Putamen (tissue), 1 donor: ENCODE results near the gene CACNA1H.

Experiments
- DNase-seq: peaks from one replicate; pipeline ENCODE4 v3.0.0-alpha.2; 2016; ENCODE audit warnings: low spot score

The CACNA1H gene

DNA sequence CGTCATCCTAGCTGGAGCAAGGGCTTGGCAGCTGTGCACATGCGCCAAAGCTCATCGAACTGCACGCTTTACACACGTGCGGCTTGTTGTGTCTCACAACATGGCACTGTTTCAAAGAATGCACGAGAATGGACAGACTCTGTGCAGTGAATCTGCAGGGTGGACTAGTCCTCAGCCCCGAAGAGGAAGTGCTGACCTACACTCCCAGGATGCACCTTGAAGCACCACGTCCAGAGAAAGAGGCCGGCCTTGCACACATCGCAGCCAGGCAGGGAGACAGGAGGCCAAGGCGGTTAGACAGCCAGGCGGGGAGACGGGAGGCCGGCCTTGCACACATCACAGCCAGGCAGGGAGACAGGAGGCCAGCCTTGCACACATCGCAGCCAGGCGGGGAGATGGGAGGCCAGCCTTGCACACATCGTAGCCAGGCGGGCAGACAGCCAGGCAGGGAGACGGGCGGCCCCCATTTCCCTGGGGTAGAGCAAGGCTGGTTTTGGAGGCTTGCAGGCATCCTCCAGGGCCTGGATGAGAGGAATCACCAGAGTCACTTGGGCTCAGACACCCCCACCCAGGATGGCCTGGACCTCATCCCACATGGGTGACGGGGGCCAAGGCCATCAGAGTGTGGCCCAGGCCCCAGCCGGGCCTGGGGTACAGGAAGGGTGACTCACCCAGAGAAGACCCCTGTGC lies 9.0 kb upstream of the CACNA1H start:
- DNase-seq, result no peak

DNA sequence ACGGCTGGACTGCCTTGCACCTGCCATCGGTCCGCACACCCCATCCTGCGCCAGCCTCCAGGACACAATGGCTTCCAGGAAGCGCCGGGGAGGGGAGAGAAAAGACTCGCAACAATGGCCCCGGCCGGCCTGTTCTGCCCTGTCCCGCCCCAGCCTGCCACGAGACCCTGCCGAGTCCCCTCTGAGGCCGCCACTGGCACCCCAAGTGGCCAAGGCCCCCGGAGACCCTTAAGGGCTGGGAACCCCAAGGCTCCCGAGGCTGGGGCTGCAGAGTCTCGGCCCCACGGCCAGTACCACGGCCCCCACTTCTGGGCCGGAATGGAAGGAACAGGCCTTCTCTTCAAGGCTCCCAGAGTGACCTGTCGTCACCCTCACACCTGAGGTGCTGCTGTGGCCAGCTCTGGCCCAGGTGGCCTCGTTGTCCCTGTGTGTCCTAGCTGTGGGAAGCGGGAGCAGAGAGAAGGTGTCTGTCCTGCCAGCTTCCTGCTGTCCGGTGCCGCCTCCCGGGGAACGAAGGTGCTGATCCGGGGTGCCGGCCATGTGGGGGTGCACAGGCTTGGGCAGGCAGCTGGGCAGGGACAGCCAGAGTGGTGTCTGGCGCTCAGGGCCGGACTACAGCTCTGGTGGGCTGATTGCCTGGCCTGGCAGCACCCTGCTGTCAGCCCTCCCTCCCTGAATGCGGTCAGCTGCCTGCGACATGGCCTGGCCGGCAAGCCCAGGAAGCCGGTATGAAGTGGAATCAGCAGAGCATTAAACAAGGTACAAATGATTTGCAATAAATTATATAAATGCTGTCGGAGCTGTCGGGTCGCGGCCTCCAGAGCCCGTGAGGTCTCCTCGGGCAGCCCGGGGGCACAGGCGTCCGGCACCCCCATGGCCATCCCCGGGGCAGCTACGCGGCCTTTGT lies 8.2 kb upstream of the CACNA1H start:
- DNase-seq, result no peak

DNA sequence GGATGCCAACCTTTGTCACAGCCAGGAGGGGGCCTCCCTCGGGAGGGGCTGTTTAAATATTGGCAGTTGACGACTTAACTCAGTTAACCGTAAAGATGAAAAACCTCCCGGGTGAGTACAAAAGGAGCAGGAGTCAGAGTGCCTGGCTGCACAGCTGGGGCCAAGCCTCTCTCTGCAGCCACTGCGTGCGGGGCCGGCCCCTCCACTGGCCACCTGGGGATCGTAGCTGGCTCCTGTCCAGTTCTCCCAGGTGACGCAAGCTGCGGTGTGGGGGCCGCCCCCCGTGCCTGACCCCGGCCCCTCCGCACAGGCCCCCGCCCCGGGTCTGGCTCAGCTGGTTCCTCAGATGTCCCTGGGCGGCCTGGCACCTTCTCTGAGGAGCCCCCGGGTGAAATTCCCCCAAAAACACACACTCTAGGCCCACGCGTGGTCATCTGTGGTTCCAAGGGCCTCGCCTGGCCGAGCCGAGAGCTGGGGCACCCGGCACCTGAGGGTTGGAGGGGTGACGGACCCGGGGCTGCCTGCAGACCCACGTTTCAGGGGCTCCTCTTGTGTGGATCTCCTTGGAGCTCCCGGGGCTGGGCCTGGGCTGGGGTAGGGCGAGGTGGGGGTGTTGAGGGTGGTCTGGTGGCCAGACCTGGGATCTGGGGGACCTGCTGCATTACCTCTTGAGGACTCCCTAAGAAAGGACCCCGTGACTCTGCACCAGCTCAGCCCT lies 7.4 kb upstream of the CACNA1H start:
- no peak for DNase-seq

DNA sequence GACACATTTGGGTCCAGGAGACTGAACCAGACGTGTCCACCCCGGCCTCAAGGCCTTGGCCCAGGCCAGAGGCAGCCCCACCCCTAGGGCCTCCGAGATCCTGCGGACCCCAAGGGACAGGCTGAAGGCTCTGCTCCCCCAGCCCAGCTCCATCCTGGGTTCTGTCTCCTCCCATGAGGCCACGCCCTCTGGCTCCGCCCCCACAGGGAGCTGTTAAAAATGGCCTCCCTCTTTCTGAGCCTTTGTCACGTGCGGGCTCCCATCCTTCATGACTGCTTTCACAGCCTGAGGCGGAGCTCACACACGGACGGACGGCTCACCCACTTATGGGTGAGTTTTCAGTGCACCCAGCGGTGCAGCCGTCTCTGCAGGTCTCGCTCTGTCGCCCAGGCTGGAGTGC lies 6.5 kb upstream of the CACNA1H start:
- DNase-seq, result no peak

DNA sequence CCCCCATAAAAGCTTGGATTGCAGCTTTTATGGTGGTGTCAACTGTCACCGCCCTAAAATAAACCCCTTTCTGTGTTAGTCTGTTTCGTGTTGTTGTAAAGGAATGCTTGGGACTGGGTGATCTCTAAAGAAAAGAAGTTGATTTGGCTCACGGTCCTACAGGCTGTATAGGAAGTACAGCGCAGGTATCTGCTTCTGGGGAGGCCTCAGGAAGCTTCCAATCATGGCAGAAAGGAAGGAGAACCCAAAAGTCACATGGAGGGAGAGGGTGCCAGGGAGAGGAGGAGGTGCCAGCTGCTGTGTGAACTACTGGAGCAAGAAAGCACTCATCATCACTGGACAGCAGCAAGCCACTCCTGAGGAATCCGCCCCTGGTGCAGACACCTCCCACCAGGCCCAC lies 5.9 kb upstream of the CACNA1H start:
- DNase-seq, result no peak

DNA sequence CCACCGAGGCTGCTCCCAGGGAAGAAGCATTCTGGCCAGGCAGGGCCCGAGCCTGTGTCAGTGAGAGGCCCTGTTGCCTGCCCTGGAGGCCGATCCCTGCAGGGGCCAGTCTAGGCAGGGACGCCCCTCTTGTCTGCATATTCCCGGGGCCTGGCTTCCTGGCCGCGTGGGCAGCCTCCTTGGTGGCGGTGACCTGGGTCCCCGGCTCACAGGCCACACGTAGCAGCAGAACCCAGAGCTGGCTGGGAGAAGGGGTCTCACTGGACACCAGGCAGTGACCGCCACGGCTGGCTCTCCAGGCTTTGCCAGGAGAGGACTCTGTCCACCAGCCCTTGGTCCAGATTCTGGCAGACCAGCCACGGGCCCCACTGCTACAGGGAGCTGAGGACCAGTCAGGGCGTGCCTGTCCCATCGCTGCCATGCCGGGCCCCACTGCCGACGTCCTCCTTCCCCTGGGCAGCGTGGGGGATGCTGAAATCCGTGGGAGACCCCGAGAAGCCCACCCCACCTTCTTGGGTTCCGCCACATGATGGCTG lies 3.7 kb upstream of the CACNA1H start:
- no peak for DNase-seq

DNA sequence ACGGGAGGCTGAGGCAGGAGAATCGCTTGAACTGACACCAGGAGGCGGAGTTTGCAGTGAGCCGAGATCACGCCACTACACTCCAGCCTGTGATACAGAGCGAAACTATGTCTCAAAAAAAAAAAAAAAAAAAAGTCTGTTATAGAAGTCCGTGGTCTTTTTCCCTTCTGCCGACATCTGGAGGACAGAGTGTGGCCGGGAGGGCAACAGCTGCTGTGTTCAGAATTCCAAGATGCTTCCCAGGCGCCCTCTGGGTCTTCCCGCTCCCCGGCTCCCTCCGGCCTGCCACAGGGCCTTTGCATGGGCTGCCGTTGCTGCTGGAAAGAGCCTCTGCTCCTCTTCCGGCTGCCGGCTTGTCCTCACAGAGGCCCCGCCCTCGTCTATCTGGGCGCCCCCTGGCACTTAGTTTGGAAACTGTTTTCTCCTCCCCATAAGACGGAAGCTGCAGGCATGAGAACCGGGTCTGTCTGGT lies 2.4 kb upstream of the CACNA1H start:
- no peak for DNase-seq

DNA sequence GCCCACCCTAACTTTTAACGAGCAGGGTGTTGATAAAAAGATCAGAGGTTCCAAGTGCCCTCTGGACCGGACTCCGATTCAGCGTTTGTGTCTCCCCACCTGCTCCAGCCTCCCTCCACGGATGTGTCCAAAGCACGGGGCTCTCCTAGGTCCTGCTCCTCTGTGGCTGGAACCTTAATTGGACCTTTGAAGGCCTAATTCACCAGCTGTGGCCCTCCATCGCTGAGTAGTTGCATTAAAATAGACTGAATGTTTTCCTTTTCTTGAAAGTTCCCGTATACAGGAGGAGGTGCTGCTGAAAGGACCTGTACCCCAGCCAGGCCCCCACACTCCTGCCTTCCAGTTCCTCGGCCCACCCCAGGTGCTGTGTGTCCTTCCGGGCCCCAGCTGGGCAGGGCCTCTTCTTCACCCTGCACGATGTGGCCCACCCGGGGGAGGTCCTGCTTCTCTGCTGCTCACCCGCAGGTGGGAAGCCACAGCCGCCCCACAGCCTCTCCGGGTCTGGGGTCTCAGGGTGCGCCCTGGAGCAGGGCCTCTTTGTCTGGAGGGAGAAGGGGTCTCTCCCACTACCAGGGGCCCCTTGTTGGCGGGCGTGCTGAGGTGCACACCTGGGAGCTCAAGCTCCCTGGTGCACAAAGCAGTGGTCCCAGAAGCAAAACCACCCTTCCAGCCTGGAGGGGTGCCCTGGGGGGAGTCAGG lies 1.3 kb upstream of the CACNA1H start:
- DNase-seq, result no peak

DNA sequence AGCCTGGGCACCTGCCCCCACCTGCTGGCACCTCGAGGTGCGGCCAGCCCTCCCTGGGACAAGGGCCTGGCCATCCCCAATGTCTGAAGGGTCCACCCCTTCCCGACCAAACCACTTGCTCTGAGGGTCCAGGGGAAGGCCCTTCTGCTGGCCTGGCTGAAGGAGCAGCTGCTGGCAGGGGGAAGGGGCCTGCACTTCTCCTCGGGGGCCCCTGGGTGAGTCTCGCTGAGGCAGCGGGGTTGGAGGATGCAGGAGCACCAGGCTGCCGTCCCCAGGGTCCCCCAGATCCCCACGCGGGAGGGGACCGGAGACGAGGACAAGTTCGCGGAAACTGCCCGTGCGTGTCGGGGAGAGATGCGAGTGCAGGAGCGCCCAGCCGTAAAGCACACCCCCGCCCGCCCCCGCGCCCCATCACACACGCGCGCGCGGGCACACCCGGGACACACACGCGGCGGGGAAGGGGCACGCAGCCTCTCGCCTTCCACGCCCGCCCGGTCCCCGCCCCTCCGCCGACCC lies 725 bp upstream of the CACNA1H start:
- DNase-seq, result no peak

DNA sequence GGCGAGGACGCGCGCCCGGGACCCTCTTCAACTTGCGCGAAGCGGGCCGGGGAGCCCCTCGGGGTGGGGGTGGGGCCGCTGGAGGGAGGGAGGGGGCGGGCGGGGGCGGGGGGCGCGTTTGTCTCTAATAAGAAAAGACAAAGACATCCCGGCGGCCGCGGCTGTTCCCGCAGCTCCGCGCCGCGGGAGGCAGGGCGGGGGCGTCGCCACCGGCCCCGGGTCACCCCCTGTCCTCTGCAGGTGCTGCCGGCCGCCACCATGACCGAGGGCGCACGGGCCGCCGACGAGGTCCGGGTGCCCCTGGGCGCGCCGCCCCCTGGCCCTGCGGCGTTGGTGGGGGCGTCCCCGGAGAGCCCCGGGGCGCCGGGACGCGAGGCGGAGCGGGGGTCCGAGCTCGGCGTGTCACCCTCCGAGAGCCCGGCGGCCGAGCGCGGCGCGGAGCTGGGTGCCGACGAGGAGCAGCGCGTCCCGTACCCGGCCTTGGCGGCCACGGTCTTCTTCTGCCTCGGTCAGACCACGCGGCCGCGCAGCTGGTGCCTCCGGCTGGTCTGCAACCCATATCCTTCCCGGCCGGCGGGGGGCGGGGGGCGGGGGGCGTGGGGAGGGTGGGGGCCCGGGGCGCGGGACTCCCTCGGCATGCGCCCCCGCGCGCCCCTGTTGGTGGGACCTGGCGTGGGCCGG lies 714 bp downstream of the CACNA1H start:
- no peak for DNase-seq

DNA sequence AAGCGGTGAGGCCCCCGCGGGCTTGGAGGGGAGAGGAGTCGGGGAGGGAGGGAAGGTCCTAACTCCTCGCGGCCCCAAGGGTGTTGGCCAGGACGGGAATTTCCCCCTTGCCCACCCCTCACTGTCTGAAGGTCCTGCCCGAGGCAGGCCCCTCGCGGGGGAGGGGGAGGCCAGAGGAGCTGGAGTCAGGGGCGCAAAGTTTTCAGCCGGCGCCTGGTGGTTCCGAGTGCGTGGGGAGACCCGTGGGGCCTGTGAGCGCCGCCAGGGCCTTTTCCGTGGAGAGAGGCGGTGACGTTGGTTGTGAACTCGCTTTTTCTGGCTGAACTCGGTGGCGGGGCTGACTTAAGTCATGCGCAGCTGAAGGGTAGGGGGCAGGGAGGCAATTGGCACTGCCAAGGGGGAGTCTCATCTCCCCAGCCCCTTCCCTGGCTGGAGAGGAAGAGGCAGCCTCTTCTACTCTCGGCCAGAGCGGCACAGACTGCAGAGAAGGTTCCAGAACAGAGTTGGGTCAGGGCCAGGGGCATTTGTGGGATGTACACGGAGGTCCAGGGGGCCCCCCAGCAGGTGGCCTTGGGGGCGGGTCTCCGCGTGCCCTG lies 1.5 kb downstream of the CACNA1H start:
- no peak for DNase-seq

DNA sequence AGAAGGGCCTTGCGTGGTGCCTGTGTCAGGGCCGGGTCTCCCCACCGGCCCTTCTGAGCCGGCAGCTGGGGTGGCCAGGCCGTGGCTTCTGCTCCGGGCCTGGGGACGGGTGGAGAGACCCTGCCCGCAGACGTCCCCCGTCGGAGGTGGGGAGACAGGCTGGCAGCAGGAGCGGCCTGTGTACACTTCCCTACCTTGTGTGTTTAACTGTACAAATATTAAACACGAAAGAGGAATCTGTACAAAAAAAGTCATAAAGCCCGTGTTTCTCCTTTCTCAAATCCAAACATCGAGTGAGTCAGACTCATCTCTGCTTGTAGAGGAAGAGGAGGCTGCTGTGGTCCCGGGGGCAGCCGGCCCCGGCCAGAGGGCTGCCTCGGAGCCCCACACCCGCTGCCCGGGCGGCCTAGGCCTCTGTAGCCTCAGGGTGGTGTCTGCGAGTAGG lies 2.0 kb downstream of the CACNA1H start:
- no peak for DNase-seq

DNA sequence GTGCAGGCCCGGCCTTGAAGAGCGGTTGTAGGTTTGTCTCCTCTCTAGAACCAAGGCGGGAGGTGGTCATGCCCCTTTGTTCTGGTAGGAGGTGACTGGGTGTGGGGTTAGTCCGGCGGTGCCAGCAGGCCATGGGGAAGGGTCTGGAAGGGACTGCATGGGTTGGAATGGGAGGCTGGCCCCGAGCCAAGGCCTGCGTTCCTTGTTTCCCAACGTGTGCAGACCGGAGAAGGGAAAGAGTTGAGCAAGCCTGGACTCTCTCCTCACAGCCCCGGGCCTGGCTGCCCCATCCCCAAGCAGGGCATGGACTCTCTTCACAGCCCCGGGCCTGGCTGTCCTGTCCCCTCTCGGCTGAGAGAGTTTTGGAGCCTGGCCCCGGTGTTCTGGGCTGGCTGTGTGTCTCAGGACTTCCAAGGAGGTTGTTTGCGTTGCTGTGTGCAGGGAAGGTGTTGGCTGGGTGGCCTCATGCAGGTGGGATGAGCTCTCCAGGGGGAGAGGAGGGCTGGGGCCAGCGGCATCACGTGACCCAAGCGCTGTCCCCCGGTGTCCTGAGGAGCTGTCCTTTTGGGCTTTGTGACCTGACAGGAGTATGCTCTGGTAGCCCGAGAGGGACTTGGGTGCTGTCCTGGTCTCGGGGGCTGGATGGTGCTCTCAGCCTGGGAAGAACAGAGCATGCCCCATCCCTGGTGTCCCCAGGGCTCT lies 2.6 kb downstream of the CACNA1H start:
- DNase-seq, result no peak

DNA sequence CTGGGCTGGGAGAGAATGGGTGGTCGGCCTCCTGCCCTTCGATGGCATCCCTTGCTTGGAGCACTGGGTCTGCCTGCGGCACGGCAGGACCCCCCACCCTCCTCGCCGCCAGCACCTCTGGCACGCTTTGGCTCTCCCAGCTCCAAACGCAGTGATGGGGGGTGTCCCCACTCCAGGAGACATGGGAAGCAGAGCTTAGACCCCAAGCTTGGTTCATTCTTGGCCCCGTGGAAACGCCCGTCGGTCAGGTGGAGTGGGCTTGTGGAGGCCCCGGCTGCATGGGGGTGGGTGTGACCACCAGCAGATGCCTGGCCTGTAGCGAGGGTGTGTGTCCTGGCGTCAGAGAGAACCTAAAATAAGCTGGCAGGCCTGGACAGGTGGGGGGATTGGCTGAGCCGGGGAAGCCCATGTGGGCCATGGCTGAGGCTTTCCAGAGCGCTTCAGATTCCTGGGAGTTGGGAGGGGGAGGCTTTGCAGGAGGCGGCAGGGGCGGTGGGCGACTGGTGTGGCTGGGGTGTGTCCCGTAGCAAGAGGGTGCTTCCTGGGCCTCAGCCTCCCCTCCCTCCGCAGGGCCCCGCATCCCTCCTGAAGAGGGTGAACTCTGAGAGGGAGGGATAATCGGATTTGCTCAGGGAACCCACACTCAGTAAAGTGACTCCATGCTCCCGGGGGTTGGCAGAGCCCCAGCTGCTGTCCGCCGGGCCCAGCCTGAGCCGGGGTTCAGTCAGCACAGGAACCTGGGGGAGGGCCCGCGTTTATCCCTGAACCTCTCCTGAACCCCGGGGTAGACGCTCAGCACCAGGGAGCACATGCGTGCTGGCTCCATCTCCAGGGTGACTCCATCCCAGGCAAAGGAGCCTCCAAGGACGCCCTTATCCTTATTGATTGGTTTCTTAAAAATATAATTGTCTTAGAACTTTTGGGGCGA lies 3.4 kb downstream of the CACNA1H start:
- peak; percentile 58 for DNase-seq

DNA sequence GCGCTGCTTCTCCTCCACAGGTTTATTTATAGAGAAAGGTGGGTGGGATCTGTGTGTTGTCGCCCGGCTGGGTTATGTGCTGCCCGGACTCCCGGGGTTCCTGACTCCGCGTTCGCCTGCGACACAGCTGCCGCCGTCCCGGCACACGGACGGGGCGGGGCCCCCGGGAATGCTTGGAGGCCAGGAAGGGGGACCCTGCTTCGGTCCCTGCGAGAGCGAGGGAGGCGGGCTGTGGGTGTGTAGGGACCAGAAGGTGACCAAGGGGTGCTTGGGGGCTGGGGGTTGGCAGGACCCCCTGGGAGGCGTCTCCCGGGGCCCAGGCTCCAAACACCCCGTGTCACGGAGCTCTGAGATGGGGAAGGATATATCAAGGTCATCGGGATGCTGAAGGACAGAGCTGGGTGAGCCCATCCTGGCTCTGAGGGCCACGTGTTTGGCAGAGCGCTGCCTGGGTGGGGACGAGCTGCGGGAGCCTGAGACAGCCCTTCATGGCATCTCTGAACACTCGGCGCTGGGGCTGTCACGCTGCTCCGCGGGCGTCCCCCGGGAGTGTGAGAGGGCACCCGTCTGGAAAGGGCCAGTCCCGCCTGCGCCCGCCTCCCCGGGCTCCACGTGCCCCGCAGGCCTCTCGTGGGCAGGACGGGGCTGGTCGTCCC lies 4.2 kb downstream of the CACNA1H start:
- no peak for DNase-seq

DNA sequence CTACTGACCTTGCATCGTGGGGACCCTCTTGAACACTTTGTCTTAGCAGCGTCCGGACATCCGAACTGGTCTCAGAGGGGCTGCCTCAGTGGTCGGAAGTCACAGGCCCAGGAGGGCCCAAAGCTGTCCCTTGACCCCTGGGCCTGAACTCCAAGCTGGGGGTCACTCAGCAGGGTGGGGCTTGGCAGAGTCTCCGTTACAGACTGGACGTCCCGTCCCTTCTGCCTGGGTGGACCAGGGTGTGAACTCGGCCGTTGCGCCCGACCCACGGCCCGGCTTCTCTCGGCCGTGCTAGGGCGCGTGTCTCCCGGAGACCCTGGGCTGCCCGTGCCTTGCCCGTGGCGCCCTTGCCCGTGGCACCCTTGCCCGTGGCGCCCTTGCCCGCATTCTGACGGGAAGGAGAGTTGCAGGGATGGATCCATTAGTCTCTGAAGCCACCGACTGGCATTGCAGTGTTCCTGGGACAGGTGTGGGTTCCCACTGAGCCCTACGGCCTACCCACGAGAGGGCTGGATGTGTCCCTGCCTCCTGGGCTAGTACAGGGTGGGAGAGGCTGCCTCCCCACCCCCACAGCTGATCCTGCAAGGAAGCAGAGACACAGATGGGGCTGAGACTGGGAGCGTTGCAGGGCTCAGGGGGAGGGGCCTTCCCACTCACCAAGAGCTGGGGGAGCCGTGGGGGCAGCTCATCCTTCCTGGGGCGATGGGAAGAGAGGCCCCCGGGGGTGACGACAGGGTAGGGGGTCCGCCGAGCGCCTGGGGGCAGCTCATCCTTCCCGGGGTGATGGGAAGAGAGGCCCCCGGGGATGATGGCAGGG lies 4.9 kb downstream of the CACNA1H start:
- DNase-seq, result no peak
